CD4-positive, alpha-beta memory T cell (primary cell): ENCODE data around the gene CBLL2. TPM values are rescaled to one million over a fixed set of nuclear protein-coding genes. Genes with fewer than 3 reads are reported as not detected.

Source experiments
- CTCF ChIA-PET: fragments of 350-600 bp; sonication (Branson Sonifier 250); formaldehyde crosslinking; loops from one replicate; lab custom pipeline; 2021; ENCODE audit warnings: inconsistent platforms; ENCODE audit not compliant: partially characterized antibody; lab: Charles Lee
- POLR2A ChIA-PET: fragments of 350-600 bp; sonication (Branson Sonifier 250); formaldehyde crosslinking; loops from one replicate; lab custom pipeline; 2021; ENCODE audit not compliant: partially characterized antibody; lab: Charles Lee
- DNase-seq, 5 donors: peaks; one replicate each; pipeline versions ENCODE4 v3.0.0 to v3.0.0-alpha.2; 2020 to 2022; ENCODE audit warnings: mixed read lengths in 1 of 5
- H3K27ac ChIP-seq: one replicate; pipeline ENCODE4 v1.7.0; 2013; ENCODE audit warnings: low read depth, low read length
- H3K27me3 ChIP-seq: 2 replicates; pipeline ENCODE4 v1.7.0; 2013; ENCODE audit warnings: mild to moderate bottlenecking, low read length, moderate library complexity; ENCODE audit not compliant: insufficient read depth
- H3K36me3 ChIP-seq: 2 replicates; pipeline ENCODE4 v1.7.0; 2013; ENCODE audit warnings: mild to moderate bottlenecking, low read length, moderate library complexity; ENCODE audit not compliant: insufficient read depth
- H3K4me1 ChIP-seq: 2 replicates; pipeline ENCODE4 v1.7.0; 2013; ENCODE audit warnings: mild to moderate bottlenecking, low read length, moderate library complexity; ENCODE audit not compliant: insufficient read depth
- H3K4me3 ChIP-seq, 2 donors: one replicate each; pipeline ENCODE4 v1.7.0; 2013; ENCODE audit warnings: low read length in 2 of 2, mild to moderate bottlenecking in 1 of 2
- H3K9me3 ChIP-seq, 2 donors: one replicate each; pipeline ENCODE4 v1.7.0; 2013; ENCODE audit warnings: low read length in 2 of 2, control low read depth in 1 of 2; ENCODE audit not compliant: control insufficient read depth in 1 of 2
- H3K27ac Mint-ChIP-seq, 7 donors: one replicate each; pipeline ENCODE4 v1.8.0; 2020 to 2021; ENCODE audit warnings: mixed read lengths in 7 of 7, mild to moderate bottlenecking in 6 of 7, inconsistent platforms in 3 of 7, moderate library complexity in 3 of 7
- H3K27me3 Mint-ChIP-seq, 2 donors: one replicate each; pipeline ENCODE4 v1.8.0; 2020 to 2021; ENCODE audit warnings: mixed read lengths in 2 of 2
- H3K36me3 Mint-ChIP-seq, 2 donors: one replicate each; pipeline ENCODE4 v1.8.0; 2020 to 2021; ENCODE audit warnings: mixed read lengths in 2 of 2, inconsistent platforms in 1 of 2, mild to moderate bottlenecking in 1 of 2
- H3K4me1 Mint-ChIP-seq, 4 donors: one replicate each; pipeline ENCODE4 v1.8.0; 2020 to 2021; ENCODE audit warnings: mixed read lengths in 4 of 4, mild to moderate bottlenecking in 1 of 4
- H3K4me3 Mint-ChIP-seq, 8 donors: one replicate each; pipeline ENCODE4 v1.8.0; 2020 to 2021; ENCODE audit warnings: mixed read lengths in 8 of 8, mild to moderate bottlenecking in 7 of 8, moderate library complexity in 6 of 8, inconsistent platforms in 3 of 8
- H3K9me3 Mint-ChIP-seq, 8 donors: one replicate each; pipeline ENCODE4 v1.8.0; 2020 to 2021; ENCODE audit warnings: mixed read lengths in 8 of 8, mild to moderate bottlenecking in 5 of 8, inconsistent platforms in 3 of 8, moderate library complexity in 1 of 8
- intact Hi-C: fragments of 100-400 bp; cut with micrococcal nuclease; formaldehyde crosslinking; loops from one replicate; pipeline ENCODE4 v1.15.1; 2023
- polyA plus RNA-seq, 2 donors: library from polyadenylated mRNA; unstranded; fragments of 300-500 nt; fragmentation: Illumina TruSeq; gene quantifications; one replicate each; pipeline ENCODE4 v1.2.3, GENCODE V29; 2021
- total RNA-seq, 2 experiments: library from RNA; stranded (reverse); gene quantifications; one replicate each; pipeline ENCODE4 v1.2.3, GENCODE V29; 2021

CBLL2 gene, protein sequence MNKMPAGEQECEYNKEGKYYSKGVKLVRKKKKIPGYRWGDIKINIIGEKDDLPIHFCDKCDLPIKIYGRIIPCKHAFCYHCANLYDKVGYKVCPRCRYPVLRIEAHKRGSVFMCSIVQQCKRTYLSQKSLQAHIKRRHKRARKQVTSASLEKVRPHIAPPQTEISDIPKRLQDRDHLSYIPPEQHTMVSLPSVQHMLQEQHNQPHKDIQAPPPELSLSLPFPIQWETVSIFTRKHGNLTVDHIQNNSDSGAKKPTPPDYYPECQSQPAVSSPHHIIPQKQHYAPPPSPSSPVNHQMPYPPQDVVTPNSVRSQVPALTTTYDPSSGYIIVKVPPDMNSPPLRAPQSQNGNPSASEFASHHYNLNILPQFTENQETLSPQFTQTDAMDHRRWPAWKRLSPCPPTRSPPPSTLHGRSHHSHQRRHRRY
- total RNA-seq (not detected), polyA plus RNA-seq (not detected)

DNA sequence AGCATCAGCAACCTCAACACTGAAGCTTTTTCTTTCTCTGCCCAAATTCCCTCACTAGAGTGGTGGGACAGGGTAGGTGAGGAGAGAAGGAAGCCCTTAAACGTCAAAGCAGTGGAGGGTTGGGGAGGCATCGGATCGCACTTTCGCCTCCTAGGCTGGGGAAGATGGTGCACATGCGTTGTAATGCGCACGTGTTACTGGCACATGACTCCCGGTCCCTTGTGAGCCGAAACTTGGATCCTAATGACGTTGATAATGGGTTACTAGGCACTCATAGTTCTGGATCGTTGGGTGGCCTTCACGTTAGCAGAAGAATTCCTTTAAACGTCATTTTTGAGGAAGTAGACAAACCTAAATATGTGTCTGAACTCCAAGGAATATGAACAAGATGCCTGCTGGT lies at the start of gene CBLL2:
Gene CBLL2 (plus strand): TSS at position 301 of the 400 bp plus-strand sequence. CDS start 79 bp downstream, at position 380.
- CTCF ChIA-PET = no interaction called here
- intact Hi-C loops = no loop called here
- Histone ChIP-seq H3K27ac (no peak within 1 kb of the TSS), H3K27me3 (no peaks in the 10 kb centered on the region), H3K4me3 (no peak within 1 kb of the TSS), H3K4me1 (no peaks in the 10 kb centered on the region), H3K36me3 (no peaks in the 10 kb centered on the region), H3K9me3 (no peaks in the 10 kb centered on the region)
- no peak for DNase-seq
- H3K4me1 Mint-ChIP-seq = no peaks in the 10 kb centered on the region
- H3K4me3 Mint-ChIP-seq = no peak within 1 kb of the TSS
- H3K27me3 Mint-ChIP-seq = no peaks in the 10 kb centered on the region
- no peaks in the 10 kb centered on the region for H3K36me3 Mint-ChIP-seq
- H3K27ac Mint-ChIP-seq = no peak within 1 kb of the TSS
- POLR2A ChIA-PET = no interaction called here
- H3K9me3 Mint-ChIP-seq = peaks cover 0 to 3% (median 0%) of the 10 kb centered on the region in 8 donors

DNA sequence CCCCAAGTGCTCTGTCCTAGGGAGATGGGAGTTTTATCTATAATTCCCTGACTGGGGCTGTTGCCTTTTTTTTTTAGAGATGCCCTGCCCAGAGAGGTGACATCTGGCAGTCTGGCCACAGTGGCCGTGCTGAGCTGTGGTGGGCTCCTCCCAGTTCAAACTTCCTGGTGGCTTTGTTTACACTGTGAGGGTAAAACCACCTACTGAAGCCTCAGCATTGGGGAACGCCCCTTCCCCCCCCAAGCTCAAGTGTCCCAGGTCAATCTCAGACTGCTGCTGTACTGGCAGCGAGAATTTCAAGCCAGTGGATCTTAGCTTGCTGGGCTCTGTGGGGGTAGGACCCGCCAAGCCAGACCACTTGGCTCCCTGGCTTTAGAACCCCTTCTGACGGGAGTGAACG lies 38.3 kb upstream of the CBLL2 start:
- H3K4me3 ChIP-seq = no peak overlapping the region
- Mint-ChIP-seq H3K4me3 (no peak overlapping the region), H3K27me3 (peaks cover 2 to 5% of the 10 kb centered on the region in 2 donors), H3K36me3 (no peaks in the 10 kb centered on the region), H3K27ac (no peak overlapping the region), H3K9me3 (peaks cover 0 to 4% (median 0%) of the 10 kb centered on the region in 8 donors), H3K4me1 (no peaks in the 10 kb centered on the region)
- no peak overlapping the region for H3K27ac ChIP-seq
- H3K4me1 ChIP-seq = no peaks in the 10 kb centered on the region
- no peaks in the 10 kb centered on the region for H3K9me3 ChIP-seq
- intact Hi-C loops = no loop called here
- POLR2A ChIA-PET = no interaction called here
- H3K36me3 ChIP-seq = no peaks in the 10 kb centered on the region
- DNase-seq = no peak
- no peaks in the 10 kb centered on the region for H3K27me3 ChIP-seq
- CTCF ChIA-PET = no interaction called here

DNA sequence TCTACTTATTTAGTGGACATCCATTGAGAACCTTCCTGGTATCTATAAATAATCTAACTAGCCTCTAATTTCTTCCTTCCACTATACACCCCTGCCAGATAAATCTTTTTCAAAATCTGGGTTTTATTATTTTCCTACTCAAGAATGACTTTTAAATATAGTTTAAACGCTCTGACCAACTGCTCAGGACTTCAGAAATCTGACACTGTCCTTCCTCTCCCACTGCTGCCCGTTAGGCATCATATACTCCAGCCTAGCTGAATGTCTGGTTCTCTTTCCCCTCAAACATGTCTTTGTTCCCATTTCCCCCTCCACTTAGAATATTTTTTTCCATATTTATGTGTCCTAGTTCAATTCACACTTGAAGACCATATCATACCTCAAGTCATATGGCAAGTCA lies 35.2 kb upstream of the CBLL2 start:
- H3K4me1 Mint-ChIP-seq = no peaks in the 10 kb centered on the region
- DNase-seq = no peak
- Histone ChIP-seq H3K27me3 (no peaks in the 10 kb centered on the region), H3K9me3 (no peaks in the 10 kb centered on the region), H3K4me3 (no peak overlapping the region), H3K4me1 (no peaks in the 10 kb centered on the region), H3K36me3 (no peaks in the 10 kb centered on the region), H3K27ac (no peak overlapping the region)
- H3K36me3 Mint-ChIP-seq = no peaks in the 10 kb centered on the region
- peaks cover 0 to 4% (median 0%) of the 10 kb centered on the region in 8 donors for H3K9me3 Mint-ChIP-seq
- no peak overlapping the region for H3K27ac Mint-ChIP-seq
- no peak overlapping the region for H3K4me3 Mint-ChIP-seq
- ChIA-PET CTCF (no interaction called here), POLR2A (no interaction called here)
- intact Hi-C loops = no loop called here
- H3K27me3 Mint-ChIP-seq = peaks cover 2 to 5% of the 10 kb centered on the region in 2 donors

DNA sequence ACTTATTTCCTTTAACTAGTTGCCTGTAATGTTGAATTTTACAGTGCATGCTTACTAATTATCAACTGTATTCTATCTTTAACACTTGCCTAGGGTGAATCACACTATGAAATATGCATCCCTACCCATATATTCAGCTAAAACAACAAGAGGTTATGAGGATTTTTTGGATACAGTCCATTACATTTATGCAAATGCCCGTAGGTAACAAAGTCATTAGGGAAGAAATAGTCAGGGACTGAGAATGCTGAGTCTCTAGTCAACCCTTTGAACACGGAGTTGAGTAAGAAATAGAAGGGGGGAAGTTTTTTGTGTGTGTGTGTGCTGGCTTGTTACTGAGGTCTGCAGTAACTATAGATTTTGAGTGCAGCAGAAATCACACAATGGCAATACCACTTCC lies 26.1 kb upstream of the CBLL2 start:
- CTCF ChIA-PET = no interaction called here
- Histone ChIP-seq H3K4me3 (no peak overlapping the region), H3K27me3 (no peaks in the 10 kb centered on the region)

DNA sequence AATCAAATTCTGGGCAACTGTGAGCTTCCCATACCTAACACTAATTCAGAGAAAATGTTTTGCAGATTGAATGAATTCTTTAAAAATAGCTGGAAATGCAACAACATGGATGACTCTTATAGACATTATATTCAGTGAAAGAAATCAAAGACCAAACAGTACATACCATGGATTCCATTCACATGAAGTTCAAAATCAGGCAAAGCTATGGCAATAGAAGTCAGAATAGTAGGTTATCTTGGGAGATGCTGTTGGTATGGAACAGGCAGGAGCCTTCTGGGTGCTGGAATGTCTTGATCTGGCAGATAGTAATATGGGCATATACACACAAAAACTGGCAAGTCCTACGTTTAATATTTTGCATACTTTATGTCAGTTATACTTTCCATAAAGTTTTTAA lies 25.5 kb upstream of the CBLL2 start:
- Histone ChIP-seq H3K36me3 (no peaks in the 10 kb centered on the region), H3K27me3 (no peaks in the 10 kb centered on the region), H3K9me3 (no peaks in the 10 kb centered on the region), H3K4me1 (no peaks in the 10 kb centered on the region), H3K4me3 (no peak overlapping the region), H3K27ac (no peak overlapping the region)
- ChIA-PET CTCF (no interaction called here), POLR2A (no interaction called here)
- no peak overlapping the region for H3K4me3 Mint-ChIP-seq
- H3K27me3 Mint-ChIP-seq = no peaks in the 10 kb centered on the region
- no peaks in the 10 kb centered on the region for H3K36me3 Mint-ChIP-seq
- no peaks in the 10 kb centered on the region for H3K4me1 Mint-ChIP-seq
- peaks cover 0 to 12% (median 2%) of the 10 kb centered on the region in 8 donors for H3K9me3 Mint-ChIP-seq
- H3K27ac Mint-ChIP-seq = no peak overlapping the region
- intact Hi-C loops = no loop called here
- DNase-seq = no peak

More for the DNA sequence above, 26.1 kb upstream of the CBLL2 start:
- no peaks in the 10 kb centered on the region for H3K4me1 ChIP-seq
- H3K4me3 Mint-ChIP-seq = no peak overlapping the region
- no peaks in the 10 kb centered on the region for H3K9me3 ChIP-seq
- no peaks in the 10 kb centered on the region for H3K27me3 Mint-ChIP-seq
- intact Hi-C loops = no loop called here
- no peak overlapping the region for H3K27ac ChIP-seq
- peaks cover 0 to 12% (median 2%) of the 10 kb centered on the region in 8 donors for H3K9me3 Mint-ChIP-seq
- no peaks in the 10 kb centered on the region for H3K36me3 ChIP-seq
- no peak overlapping the region for H3K27ac Mint-ChIP-seq
- H3K36me3 Mint-ChIP-seq = no peaks in the 10 kb centered on the region
- no peak for DNase-seq
- POLR2A ChIA-PET = no interaction called here
- H3K4me1 Mint-ChIP-seq = no peaks in the 10 kb centered on the region

DNA sequence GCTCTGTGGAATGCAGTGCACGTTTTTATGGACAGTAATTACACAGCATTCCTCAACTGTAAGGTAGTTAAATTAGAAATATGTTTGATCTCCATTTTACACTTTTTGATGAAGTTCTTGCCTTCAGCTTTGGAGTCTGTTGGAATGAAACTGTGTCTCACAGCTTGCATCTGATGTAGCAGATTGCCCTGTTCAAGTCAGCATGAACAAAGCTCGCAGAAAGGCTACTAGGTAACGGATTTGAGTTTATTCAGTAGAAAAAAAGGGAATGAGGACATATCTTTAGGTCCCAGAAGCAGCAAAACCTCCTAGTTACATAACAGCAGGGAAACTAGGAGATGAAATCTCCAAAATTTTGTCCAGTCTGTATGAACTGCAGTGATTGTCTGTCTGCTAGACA lies 24.3 kb upstream of the CBLL2 start:
- Mint-ChIP-seq H3K9me3 (peaks cover 0 to 5% (median 1%) of the 10 kb centered on the region in 8 donors), H3K4me1 (no peaks in the 10 kb centered on the region), H3K27me3 (no peaks in the 10 kb centered on the region), H3K4me3 (no peak overlapping the region), H3K27ac (no peak overlapping the region), H3K36me3 (no peaks in the 10 kb centered on the region)
- H3K4me1 ChIP-seq = no peaks in the 10 kb centered on the region
- no peaks in the 10 kb centered on the region for H3K27me3 ChIP-seq
- no peaks in the 10 kb centered on the region for H3K9me3 ChIP-seq
- no peak overlapping the region for H3K4me3 ChIP-seq
- no peak for DNase-seq
- intact Hi-C loops = no loop called here
- no peak overlapping the region for H3K27ac ChIP-seq
- CTCF ChIA-PET = no interaction called here
- POLR2A ChIA-PET = no interaction called here
- no peaks in the 10 kb centered on the region for H3K36me3 ChIP-seq

DNA sequence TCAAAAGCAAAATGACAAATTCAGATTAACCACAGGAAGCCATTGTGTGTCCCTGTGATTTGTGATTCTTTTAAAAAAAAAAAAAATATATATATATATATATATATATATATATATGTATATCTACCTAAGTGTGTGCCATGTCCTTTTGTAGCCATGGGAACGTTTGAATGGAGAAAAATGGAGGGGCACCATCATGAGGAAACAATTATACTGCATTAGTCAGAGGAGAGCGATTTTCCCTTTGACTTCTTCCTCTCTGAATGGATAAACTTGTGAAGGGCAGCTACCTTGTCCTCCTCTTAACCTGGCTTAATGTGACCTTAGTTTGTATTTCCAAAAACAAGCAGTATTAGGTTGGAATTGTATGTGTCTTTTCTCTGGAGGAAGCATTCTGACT lies 23.3 kb upstream of the CBLL2 start:
- no peak overlapping the region for H3K27ac Mint-ChIP-seq
- Histone ChIP-seq H3K27ac (no peak overlapping the region), H3K4me1 (no peaks in the 10 kb centered on the region), H3K9me3 (no peaks in the 10 kb centered on the region), H3K36me3 (no peaks in the 10 kb centered on the region), H3K27me3 (no peaks in the 10 kb centered on the region), H3K4me3 (no peak overlapping the region)
- ChIA-PET CTCF (no interaction called here), POLR2A (no interaction called here)
- no peaks in the 10 kb centered on the region for H3K27me3 Mint-ChIP-seq
- H3K4me3 Mint-ChIP-seq = no peak overlapping the region
- intact Hi-C loops = no loop called here
- H3K9me3 Mint-ChIP-seq = peaks cover 0 to 1% (median 0%) of the 10 kb centered on the region in 8 donors
- H3K36me3 Mint-ChIP-seq = no peaks in the 10 kb centered on the region
- H3K4me1 Mint-ChIP-seq = no peaks in the 10 kb centered on the region
- no peak for DNase-seq
